DMS 273 (cell line): ENCODE measurements around the gene CARD14.
"Not testable (repeated sequence)": the region's sequence is repeated elsewhere in the genome, so short reads cannot be mapped to it uniquely, and the experiment has no call there.

Source experiments
- DNase-seq: peaks from one replicate; lab custom pipeline; 2025; ENCODE audit not compliant: unreplicated experiment; lab: John Stamatoyannopoulos, UW

CARD14 gene

GRCh38 chr17:80223142-80223815 is 53.4 kb downstream of the CARD14 start:
- no peak for DNase-seq

- DNase-seq, result no peak
Observed at GRCh38 chr17:80223838-80224497, 54.1 kb downstream of the CARD14 start.

- DNase-seq, result no peak
Observed at GRCh38 chr17:80224683-80225082, 54.9 kb downstream of the CARD14 start.

- DNase-seq, result no peak
Observed at GRCh38 chr17:80225230-80225629, 55.4 kb downstream of the CARD14 start.

GRCh38 chr17:80227156-80227555 is 57.3 kb downstream of the CARD14 start:
- DNase-seq, result no peak

- DNase-seq, result no peak
Observed at GRCh38 chr17:80227666-80228065, 57.8 kb downstream of the CARD14 start.

GRCh38 chr17:80228477-80228876 is 58.6 kb downstream of the CARD14 start:
- DNase-seq, result no peak

- no peak for DNase-seq
Observed at GRCh38 chr17:80229011-80229410, 59.2 kb downstream of the CARD14 start.

GRCh38 chr17:80232438-80232837 is 62.6 kb downstream of the CARD14 start:
- DNase-seq, result no peak

- DNase-seq, result no peak
Observed at GRCh38 chr17:80233202-80233601, 63.4 kb downstream of the CARD14 start.

GRCh38 chr17:80236911-80237310 is 67.1 kb downstream of the CARD14 start:
- no peak for DNase-seq

- DNase-seq, result no peak
Observed at GRCh38 chr17:80237386-80237785, 67.6 kb downstream of the CARD14 start.

GRCh38 chr17:80242505-80242904 is 72.7 kb downstream of the CARD14 start:
- no peak for DNase-seq

GRCh38 chr17:80243526-80244433 is 74.0 kb downstream of the CARD14 start:
- no peak for DNase-seq

GRCh38 chr17:80244448-80244847 is 74.6 kb downstream of the CARD14 start:
- not testable (repeated sequence) for DNase-seq

GRCh38 chr17:80244871-80245509 is 75.2 kb downstream of the CARD14 start:
- no peak for DNase-seq

GRCh38 chr17:80245566-80246265 is 75.9 kb downstream of the CARD14 start:
- DNase-seq, result no peak

GRCh38 chr17:80246266-80246681 is 76.4 kb downstream of the CARD14 start:
- DNase-seq, result no peak

- no peak for DNase-seq
Observed at GRCh38 chr17:80246726-80247125, 76.9 kb downstream of the CARD14 start.

- no peak for DNase-seq
Observed at GRCh38 chr17:80247561-80247960, 77.7 kb downstream of the CARD14 start.
